HG03045 (cell line): ENCODE data around the gene FUT3.

Experiments
- ATAC-seq: cut with Tn5 transposase; IDR thresholded peaks from one replicate; pipeline ENCODE4 v1.9.1; 2021; ENCODE audit warnings: mild to moderate bottlenecking, moderate library complexity; ENCODE audit not compliant: unreplicated experiment

FUT3 gene

GRCh38 chr19:5826531-5827341, 24.5 kb downstream of the FUT3 start:
- no peak for ATAC-seq

- no peak for ATAC-seq
Observed at GRCh38 chr19:5825178-5825577, 26.1 kb downstream of the FUT3 start.

- no peak for ATAC-seq
Observed at GRCh38 chr19:5824751-5825150, 26.5 kb downstream of the FUT3 start.

- no peak for ATAC-seq
Observed at GRCh38 chr19:5823579-5824281, 27.5 kb downstream of the FUT3 start.

GRCh38 chr19:5822181-5822844, 28.9 kb downstream of the FUT3 start:
- no peak for ATAC-seq

GRCh38 chr19:5821521-5822180, 29.6 kb downstream of the FUT3 start:
- ATAC-seq = no peak

- ATAC-seq = no peak
Observed at GRCh38 chr19:5820785-5821184, 30.5 kb downstream of the FUT3 start.

- ATAC-seq = no peak
Observed at GRCh38 chr19:5818594-5818993, 32.7 kb downstream of the FUT3 start.

- ATAC-seq = no peak
Observed at GRCh38 chr19:5817218-5817617, 34.0 kb downstream of the FUT3 start.

GRCh38 chr19:5814852-5815246, 36.4 kb downstream of the FUT3 start:
- no peak for ATAC-seq

GRCh38 chr19:5814123-5814851, 37.0 kb downstream of the FUT3 start:
- no peak for ATAC-seq

GRCh38 chr19:5811117-5811516, 40.1 kb downstream of the FUT3 start:
- ATAC-seq = no peak

- ATAC-seq = no peak
Observed at GRCh38 chr19:5809469-5809868, 41.8 kb downstream of the FUT3 start.

GRCh38 chr19:5809053-5809452, 42.2 kb downstream of the FUT3 start:
- no peak for ATAC-seq

- no peak for ATAC-seq
Observed at GRCh38 chr19:5808120-5808816, 43.0 kb downstream of the FUT3 start.

- no peak for ATAC-seq
Observed at GRCh38 chr19:5806905-5807304, 44.3 kb downstream of the FUT3 start.

- ATAC-seq = no peak
Observed at GRCh38 chr19:5806133-5806489, 45.1 kb downstream of the FUT3 start.

GRCh38 chr19:5805462-5806132, 45.7 kb downstream of the FUT3 start:
- ATAC-seq = no peak
